Nephron (organoid): Measurements from ENCODE around the gene OLFML2B.
A peak's percentile ranks its signal among the peaks of the same experiment; 100 is the strongest.
"Not testable (repeated sequence)": the region's sequence is repeated elsewhere in the genome, so short reads cannot be mapped to it uniquely, and the experiment has no call there.

Source experiments
- H3K27ac Mint-ChIP-seq, 3 experiments: 2 replicates each; pipeline ENCODE4 v1.8.0; 2020; ENCODE audit warnings: mixed read lengths in 3 of 3, mild to moderate bottlenecking in 2 of 3, moderate library complexity in 1 of 3
- H3K27me3 Mint-ChIP-seq: 2 replicates; pipeline ENCODE4 v1.8.0; 2021; ENCODE audit warnings: low read depth, mild to moderate bottlenecking, moderate library complexity, mixed read lengths
- H3K36me3 Mint-ChIP-seq: 2 replicates; pipeline ENCODE4 v1.8.0; 2020; ENCODE audit warnings: low read depth, mixed read lengths
- H3K4me1 Mint-ChIP-seq: 2 replicates; pipeline ENCODE4 v1.8.0; 2020; ENCODE audit warnings: mixed read lengths
- H3K4me3 Mint-ChIP-seq, 3 experiments: 2 replicates each; pipeline ENCODE4 v1.8.0; 2020; ENCODE audit warnings: mild to moderate bottlenecking in 3 of 3, mixed read lengths in 3 of 3, moderate library complexity in 2 of 3
- H3K9me3 Mint-ChIP-seq: 2 replicates; pipeline ENCODE4 v1.8.0; 2020; ENCODE audit warnings: mixed read lengths
- TF ChIP-seq, protein P1 (sequence below), 3 experiments: fragments of 200-600 bp; sonication (generic); IDR thresholded peaks; one replicate each; pipeline ENCODE4 v1.5.0; 2021; ENCODE audit warnings: antibody characterized with exemption in 3 of 3; ENCODE audit not compliant: unreplicated experiment in 3 of 3

Gene OLFML2B

DNA sequence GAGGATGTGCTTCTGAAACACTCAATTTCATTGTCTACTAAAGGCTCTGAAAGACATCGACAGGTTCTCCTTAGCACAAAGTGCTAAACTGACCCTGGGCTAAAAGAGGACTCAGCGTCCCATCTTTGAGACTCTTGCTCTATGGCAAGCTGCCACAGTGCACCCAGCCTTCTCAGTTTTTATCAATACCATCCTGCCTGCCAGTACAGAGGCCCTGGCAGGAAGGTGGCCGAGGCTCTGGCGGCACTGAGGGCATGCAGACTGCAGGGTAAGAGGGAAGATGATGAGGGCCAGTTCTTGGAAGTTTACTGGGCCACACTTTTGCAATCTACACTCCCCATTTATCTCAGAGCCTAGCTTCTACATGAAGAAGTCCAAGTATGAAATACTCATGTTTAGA lies 5.3 kb downstream of the OLFML2B start:
- H3K4me3 Mint-ChIP-seq, result peak overlapping the region in 1 of 3 experiments; percentile 45
- peaks cover 52% of the 10 kb centered on the region for H3K36me3 Mint-ChIP-seq
- peaks cover 63% of the 10 kb centered on the region for H3K4me1 Mint-ChIP-seq
- TF ChIP-seq, protein P1, sequence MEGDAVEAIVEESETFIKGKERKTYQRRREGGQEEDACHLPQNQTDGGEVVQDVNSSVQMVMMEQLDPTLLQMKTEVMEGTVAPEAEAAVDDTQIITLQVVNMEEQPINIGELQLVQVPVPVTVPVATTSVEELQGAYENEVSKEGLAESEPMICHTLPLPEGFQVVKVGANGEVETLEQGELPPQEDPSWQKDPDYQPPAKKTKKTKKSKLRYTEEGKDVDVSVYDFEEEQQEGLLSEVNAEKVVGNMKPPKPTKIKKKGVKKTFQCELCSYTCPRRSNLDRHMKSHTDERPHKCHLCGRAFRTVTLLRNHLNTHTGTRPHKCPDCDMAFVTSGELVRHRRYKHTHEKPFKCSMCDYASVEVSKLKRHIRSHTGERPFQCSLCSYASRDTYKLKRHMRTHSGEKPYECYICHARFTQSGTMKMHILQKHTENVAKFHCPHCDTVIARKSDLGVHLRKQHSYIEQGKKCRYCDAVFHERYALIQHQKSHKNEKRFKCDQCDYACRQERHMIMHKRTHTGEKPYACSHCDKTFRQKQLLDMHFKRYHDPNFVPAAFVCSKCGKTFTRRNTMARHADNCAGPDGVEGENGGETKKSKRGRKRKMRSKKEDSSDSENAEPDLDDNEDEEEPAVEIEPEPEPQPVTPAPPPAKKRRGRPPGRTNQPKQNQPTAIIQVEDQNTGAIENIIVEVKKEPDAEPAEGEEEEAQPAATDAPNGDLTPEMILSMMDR (IDR thresholded peaks at IDR 0.05; ENCODE audit: unreplicated experiment in 3 of 3), result no peak
- peaks cover 11% of the 10 kb centered on the region for H3K27me3 Mint-ChIP-seq
- peak overlapping the region in 2 of 3 experiments; percentile 39 to 49 for H3K27ac Mint-ChIP-seq
- peaks cover 7% of the 10 kb centered on the region for H3K9me3 Mint-ChIP-seq

DNA sequence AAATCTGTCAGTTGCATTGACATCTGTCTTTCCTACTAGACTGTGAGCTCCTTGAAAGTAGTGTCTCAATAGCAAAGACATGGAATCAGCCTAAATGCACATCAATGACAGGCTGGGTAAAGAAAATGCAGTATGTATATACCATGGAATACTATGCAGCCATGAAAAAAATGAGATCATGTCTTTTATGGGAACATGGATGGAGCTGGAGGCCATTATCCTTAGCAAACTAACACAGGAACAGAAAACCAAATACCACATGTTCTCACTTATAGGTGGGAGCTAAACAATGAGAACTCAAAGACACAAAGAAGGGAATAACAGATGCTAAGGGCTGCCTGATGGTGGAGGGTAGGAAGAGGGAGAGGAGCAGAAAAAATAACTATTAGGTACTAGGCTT lies 5.9 kb downstream of the OLFML2B start:
- H3K27me3 Mint-ChIP-seq, H3K4me3 Mint-ChIP-seq, H3K27ac Mint-ChIP-seq, H3K9me3 Mint-ChIP-seq: not testable (repeated sequence)
- peaks cover 55% of the 10 kb centered on the region for H3K36me3 Mint-ChIP-seq
- peaks cover 60% of the 10 kb centered on the region for H3K4me1 Mint-ChIP-seq

DNA sequence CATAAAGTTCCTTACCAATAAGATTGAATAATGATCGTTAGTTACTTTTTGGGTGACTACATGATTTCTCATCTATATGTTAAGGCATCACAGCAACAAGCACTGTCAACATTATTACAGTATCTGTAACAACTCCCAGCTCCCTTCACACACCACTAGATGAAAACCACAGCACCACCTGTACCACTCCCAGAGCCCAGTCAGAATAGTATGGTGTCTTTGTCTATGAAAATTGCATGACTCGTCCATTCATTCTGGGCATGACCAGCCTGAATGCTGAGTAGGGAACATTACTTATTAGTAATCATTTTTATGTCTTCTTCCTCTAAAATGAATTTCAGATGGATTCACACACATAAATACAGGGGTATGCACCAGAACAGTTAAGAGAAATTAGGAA lies 7.0 kb downstream of the OLFML2B start:
- peaks cover 64% of the 10 kb centered on the region for H3K36me3 Mint-ChIP-seq

DNA sequence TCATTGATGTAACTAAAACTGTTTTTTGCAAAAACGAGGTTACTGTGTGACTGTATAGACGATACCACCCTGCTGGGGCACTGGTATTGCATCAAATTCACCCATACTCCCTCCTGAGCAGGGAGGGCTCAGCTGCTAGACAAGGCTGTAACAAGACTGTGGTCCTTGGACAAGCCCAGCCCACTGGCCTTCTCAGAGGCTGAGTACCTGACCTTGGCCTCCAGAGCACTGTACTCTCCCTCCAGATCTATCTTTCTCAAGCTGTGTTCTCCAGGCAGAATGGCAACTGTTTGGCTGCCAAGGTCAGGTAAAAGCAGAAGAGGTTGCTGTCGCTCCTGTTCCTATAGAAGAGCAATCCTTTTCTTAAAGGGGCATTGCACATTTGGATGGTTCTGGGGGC lies 8.5 kb downstream of the OLFML2B start:
- Mint-ChIP-seq H3K27ac (no peak overlapping the region), H3K9me3 (peaks cover 9% of the 10 kb centered on the region), H3K27me3 (peaks cover 9% of the 10 kb centered on the region), H3K4me3 (no peak overlapping the region), H3K4me1 (peaks cover 59% of the 10 kb centered on the region), H3K36me3 (peaks cover 64% of the 10 kb centered on the region)
- TF ChIP-seq, protein P1 (IDR thresholded peaks at IDR 0.05; ENCODE audit: unreplicated experiment in 3 of 3), result no peak

More for the DNA sequence above, 7.0 kb downstream of the OLFML2B start:
- Mint-ChIP-seq H3K4me3 (no peak overlapping the region), H3K27me3 (peaks cover 9% of the 10 kb centered on the region), H3K27ac (no peak overlapping the region), H3K4me1 (peaks cover 63% of the 10 kb centered on the region), H3K9me3 (peaks cover 9% of the 10 kb centered on the region)
- TF ChIP-seq, protein P1 (IDR thresholded peaks at IDR 0.05; ENCODE audit: unreplicated experiment in 3 of 3), result no peak

DNA sequence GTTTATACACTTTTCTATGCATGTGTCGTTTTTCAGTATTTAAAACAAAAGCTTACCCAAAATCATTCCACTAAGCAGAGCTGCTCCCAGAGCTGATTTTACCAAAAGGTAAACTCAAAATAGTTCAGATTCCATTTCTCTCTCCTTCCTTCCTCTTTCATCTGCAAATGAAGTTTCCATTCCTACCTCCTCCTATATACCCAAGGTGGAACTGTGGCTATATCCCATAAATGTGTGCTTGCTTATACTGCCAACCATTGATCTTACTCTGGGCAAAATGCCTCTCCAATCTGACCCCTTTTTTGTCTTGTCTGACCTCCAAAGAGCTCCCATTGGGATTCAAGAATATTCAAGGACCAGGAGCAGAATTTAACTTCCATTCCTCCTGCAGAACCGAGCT lies 9.5 kb downstream of the OLFML2B start:
- TF ChIP-seq, protein P1 (IDR thresholded peaks at IDR 0.05; ENCODE audit: unreplicated experiment in 3 of 3), result no peak
- Mint-ChIP-seq H3K27me3 (peaks cover 9% of the 10 kb centered on the region), H3K4me3 (no peak overlapping the region), H3K27ac (no peak overlapping the region), H3K9me3 (peaks cover 9% of the 10 kb centered on the region), H3K36me3 (peaks cover 64% of the 10 kb centered on the region), H3K4me1 (peaks cover 54% of the 10 kb centered on the region)

DNA sequence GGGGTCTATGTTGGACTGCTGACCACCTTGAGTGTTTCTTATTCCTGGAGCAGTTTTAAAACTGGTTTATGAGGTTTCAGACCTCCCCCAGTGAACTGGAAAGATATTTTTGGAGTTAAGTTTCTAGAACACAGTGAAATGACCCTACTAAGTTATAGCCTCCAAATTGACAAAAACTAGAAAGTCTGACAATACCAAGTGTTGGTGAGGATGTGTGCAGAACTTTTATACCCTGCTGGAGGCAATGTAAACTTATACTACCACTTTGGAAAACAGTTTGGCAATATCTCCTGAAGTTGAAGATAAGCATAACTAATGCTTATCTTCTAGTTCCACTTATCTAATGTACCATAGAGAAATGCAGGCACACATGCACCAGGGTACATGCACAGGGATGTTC lies 10.4 kb downstream of the OLFML2B start:
- H3K36me3 Mint-ChIP-seq, result peaks cover 57% of the 10 kb centered on the region

More for the DNA sequence above, 10.4 kb downstream of the OLFML2B start:
- Mint-ChIP-seq H3K27ac (no peak overlapping the region), H3K9me3 (peaks cover 9% of the 10 kb centered on the region), H3K4me3 (no peak overlapping the region), H3K27me3 (peaks cover 14% of the 10 kb centered on the region), H3K4me1 (peaks cover 51% of the 10 kb centered on the region)
- TF ChIP-seq, protein P1 (IDR thresholded peaks at IDR 0.05; ENCODE audit: unreplicated experiment in 3 of 3), result no peak
